GM18507 (cell line): ENCODE measurements around the gene GPS2.

Experiments used
- DNase-seq: peaks from one replicate; pipeline ENCODE4 v3.0.0; 2011; ENCODE audit warnings: low read depth; ENCODE audit not compliant: insufficient read length; ENCODE audit errors: extremely low spot score
- FAIRE-seq: peaks from 2 replicates; lab custom pipeline; 2011; peaks lifted over from hg19 to GRCh38; lab: Jason Lieb, UNC

The GPS2 gene, protein sequence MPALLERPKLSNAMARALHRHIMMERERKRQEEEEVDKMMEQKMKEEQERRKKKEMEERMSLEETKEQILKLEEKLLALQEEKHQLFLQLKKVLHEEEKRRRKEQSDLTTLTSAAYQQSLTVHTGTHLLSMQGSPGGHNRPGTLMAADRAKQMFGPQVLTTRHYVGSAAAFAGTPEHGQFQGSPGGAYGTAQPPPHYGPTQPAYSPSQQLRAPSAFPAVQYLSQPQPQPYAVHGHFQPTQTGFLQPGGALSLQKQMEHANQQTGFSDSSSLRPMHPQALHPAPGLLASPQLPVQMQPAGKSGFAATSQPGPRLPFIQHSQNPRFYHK

DNA sequence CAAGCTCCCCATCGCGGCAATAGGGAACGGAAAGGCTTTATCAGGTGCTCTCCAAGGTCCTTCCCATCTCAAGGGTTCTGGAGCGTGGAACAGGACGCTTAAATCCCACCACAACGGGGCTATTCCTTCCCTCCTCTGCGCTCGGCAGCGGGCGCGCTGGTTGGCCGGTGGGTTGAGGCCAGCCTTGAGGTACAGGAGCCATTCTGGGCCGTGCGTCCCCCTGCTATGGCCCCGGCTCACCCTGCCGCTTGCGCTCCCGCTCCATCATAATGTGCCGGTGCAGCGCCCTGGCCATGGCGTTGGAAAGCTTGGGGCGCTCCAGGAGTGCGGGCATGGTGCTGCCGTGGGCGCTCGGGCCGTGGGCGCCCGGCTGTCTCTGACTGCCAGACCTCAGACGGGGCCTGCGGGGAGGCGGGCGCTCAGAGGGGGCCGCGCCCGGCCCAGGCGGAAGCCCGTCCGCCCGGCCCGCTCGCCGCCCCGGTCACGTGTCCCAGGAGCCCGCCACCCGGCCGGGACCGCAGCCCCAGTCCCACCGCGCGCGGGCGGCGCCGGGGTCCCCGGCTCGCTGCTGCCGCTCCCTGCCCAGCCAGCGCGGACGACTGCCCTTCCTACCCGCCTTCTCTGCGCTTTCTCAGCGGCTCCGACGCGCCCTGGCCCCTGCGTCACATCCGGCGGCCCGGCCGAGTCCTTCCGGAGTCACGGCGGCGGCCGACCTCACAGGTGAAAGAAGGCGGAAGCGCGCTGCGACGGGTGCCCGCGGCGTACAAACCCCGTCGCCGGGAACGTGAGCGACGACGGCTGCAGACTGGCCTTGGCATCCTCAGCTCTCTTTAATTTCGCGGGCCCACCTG, at the start of gene GPS2:
TSS of gene GPS2 (minus strand) at position 642 of the 851 bp plus-strand sequence. CDS start at position 334, 308 bp downstream.
- FAIRE-seq (peak; percentile 85), DNase-seq (peak; percentile 81)

DNA sequence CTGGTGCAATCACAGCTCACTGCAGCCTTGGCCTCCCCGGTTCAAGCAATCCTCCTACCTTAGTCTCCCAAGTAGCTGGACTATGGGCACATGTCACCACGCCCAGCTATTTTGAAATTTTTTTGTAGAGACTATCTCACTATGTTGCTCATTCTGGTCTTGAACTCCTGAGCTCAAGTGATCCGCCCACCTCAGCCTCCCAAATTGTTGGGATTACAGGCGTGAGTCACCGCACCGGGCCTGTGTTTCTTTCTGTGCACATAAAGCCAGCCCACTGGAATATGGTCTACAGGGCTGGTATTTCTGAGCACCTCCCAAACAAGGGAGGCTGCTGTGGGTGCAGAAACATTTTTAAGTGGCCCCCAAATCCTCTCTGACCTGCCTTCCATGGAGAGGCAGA, 48.2 kb upstream of the GPS2 start:
- no peak for DNase-seq
- FAIRE-seq: no peak

DNA sequence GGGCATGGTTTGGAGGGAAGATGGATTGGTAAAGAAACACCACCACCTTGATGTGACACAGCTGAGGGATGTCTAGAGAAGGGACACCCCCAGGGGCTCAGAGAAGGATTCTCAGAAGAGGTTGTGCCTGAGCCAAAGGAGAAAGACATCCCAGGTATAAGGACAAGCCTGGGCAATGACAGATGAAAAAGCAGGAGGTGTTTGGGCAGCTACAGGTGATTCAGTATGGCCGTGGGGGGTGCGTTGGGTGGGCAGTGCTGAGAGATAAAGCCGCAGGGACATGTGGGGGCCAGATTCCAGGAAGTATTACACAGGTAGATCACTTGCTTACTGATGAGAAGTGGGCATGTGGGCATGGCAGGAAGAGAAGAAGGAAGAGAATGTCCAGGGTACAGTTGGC, 46.7 kb upstream of the GPS2 start:
- FAIRE-seq (no peak), DNase-seq (no peak)

DNA sequence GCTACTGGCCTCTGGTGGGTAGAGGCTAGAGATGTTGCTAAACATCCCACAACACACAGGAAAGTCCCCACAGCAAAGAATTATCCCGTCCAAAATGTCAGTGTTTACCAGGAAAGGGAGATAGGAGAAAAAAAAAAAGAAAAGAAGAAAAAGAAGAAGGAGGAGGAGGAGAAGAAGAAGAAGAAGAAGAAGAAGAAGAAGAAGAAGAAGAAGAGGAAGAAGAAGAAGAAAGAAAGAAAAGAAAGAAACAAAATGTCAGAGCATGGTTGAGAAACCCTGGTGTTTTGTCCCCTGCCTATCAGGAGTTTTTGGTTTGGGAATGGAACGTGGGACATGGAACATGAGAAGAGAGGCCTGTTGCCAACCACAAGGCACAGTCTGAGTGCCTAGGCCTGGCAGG, 42.2 kb upstream of the GPS2 start:
- FAIRE-seq (no peak), DNase-seq (no peak)

DNA sequence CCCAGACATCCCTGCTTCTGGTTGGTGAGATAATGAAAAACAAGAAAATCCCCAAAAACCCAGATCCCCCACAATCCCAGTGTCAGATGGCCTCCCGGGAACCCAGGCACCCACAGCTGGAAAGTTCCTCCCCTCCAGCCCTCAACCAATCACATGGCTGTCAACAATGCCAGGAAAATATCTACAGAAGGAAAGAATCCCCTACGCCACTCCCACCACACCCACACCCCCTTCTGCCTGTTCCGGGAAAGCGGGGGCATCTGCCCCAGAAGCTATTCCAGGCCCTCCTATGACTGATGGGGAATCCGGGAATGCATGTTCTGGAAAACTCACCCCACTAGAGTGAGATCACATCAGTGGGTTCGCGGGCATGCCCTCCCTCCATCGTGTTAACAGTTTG, 41.6 kb upstream of the GPS2 start:
- FAIRE-seq (no peak), DNase-seq (no peak)

DNA sequence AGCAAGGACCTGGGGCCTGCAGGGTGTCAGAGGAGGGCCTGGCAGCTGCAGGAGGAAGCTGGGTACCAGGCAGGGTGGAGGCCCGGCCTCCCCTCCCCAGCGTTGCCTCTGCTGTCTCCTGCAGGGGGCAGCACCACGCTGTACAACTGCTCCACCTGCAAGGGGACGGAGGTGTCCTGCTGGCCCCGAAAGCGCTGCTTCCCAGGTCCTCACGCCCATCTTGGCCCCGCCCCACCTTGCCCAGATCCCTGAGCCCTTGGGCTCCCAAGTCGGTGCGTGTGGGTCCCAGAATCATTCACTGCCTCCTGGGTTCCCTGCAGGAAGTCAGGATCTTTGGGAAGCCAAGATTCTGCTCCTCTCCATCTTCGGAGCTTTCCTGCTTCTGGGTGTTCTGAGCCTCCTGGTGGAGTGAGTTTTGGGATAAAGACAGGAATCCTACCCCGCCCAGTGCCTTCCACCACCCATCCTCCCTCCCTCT, 41.0 kb upstream of the GPS2 start:
- DNase-seq (peak; percentile 63), FAIRE-seq (peak; percentile 88)

DNA sequence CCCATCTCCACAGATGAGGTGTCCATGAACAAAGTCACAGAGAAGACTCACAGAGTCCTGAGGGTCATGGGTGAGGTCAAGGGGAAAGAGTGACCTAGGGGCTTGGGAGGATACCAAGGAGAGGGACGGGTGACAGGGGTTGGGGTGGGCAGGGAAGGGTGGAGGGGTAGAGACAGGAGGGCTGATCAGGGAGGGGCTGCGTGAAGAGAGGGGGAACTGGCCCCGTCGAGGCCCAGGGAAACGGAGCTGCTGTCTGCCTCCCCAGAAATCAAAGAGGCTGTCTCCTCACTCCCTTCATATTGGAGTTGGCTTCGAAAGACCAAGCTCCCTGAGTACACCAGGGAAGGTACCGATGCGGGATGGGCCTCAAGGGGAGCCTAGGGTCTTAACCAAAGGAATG, 40.4 kb upstream of the GPS2 start:
- FAIRE-seq (no peak), DNase-seq (no peak)

DNA sequence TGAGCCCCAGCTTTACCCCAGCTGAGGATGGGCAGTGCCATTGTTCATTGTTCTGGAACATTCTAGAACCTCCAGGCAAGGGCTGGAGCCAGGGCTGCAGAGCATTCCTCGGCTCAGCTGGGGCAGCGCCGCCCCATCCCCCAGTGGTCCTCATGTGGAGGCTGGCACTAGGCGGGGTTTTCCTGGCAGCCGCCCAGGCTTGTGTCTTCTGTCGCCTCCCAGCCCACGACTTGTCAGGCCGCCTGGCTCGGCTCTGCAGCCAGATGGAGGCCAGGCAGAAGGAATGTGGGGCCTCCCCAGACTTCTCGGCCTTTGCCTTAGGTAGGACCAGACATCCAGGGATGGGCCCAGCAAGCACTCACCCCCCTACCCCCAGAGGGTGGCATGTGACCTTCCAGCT, 39.9 kb upstream of the GPS2 start, which contains the start of gene TMEM95:
TSS of gene TMEM95 (plus strand) at position 104 of the 400 bp plus-strand sequence. CDS start at position 153, 49 bp downstream.
- DNase-seq (no peak), FAIRE-seq (no peak)

DNA sequence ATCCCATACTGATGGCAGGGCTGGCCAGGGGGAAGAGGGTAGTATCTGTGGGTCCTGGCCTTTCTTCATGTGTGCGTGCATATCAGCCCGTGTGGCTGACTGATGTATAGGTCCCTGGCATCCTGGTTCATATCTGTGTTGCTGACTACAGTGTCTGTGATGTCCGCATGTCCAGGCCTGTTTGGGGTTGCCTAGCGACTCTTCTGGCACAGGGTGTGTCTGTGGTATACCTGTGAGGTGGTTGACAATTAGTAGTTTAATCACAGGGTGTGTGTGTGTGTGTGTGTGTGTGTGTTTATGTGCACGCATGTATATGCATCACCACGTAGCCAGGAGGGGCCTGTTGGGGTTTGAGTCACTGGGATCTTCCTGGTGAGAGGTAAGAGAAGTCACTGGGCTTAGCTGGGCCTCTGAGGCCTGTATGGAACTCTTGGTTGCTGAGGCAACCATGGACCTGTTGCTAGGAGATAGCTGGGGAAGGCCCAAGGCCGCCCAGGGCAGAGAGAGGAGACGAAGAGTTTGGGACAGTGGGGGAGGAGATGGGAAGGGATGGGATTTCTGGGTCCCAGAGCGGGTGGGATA, 39.2 kb upstream of the GPS2 start:
- FAIRE-seq (no peak), DNase-seq (no peak)

DNA sequence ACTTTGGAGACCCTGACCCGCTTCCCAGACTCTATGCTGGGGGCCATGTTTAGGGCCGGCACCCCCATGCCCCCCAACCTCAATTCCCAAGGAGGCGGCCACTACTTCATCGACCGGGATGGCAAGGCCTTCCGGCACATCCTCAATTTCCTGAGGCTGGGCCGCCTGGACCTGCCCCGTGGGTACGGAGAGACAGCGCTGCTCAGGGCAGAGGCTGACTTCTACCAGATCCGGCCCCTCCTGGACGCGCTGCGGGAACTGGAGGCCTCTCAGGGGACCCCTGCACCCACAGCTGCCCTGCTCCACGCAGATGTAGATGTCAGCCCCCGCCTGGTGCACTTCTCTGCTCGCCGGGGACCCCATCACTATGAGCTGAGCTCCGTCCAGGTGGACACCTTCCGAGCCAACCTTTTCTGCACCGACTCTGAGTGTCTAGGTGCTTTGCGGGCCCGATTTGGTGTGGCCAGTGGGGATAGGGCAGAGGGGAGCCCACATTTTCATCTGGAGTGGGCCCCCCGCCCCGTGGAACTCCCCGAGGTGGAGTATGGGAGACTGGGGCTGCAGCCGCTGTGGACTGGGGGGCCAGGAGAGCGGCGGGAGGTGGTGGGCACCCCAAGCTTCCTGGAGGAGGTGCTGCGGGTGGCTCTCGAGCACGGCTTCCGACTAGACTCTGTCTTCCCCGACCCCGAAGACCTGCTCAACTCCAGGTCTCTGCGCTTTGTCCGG, 37.9 kb upstream of the GPS2 start:
- DNase-seq (no peak), FAIRE-seq (no peak)

DNA sequence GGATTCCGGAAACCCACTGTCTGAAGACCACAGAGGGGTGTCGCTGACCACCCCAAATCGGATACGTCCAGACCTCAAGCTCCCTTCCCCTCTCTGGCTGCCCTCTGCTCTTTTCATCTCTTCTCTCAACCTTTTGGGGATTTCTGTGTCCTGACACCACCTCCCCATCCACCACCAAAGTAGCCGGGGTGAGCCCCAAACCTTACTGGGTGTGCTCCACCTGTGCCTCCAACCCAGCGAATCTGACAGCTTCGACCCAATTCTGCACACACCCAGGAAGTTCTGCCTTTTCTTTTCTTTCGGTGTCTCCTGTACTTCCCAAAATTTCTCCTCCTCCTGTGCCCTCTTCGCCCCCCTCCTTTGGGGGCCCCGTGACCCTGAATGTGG, 37.3 kb upstream of the GPS2 start:
- FAIRE-seq: no peak
- DNase-seq: no peak

DNA sequence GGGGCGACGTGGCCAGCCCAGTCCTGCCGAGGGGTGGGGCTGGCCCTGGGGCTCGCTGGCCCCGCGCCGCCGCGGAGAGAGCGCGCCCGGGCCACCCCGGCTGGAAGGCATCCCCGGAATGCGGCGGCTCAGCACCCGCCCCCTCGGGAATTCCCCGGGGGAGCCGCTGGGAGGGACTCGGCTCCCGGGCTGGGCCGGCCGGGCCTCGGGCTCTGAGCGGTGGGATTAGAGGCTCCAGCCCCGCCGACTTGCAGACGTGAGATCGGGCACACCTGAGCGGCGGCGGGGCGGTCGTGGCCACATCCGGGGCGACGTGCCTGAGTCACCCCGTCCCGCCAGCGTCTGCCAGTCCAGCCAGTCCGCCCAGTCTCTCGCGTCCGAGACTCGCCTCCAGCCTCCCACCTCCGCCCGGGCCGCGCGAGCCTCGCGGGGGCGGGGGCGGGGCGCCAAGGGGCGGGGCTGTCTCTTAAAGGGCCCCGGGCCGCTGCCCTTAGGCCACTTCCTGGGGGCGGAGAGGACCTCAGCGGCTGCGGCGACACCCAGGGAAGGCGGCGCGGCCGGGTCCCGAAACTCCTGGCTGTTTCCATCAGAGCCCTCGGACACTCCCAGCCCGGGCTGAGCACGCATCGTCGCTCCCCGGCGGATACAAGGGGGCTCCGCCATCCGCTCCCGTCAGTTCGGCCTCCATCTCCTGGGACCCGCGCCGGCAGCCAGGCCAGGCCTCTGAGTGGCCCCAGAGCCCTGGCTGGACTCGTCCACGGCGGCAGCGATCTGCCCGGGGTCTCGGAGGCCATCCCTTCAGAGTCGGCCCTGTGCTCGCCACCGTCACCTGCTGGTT, 36.7 kb upstream of the GPS2 start, which contains the start of gene KCTD11:
TSS of gene KCTD11 (plus strand) at position 498 of the 838 bp plus-strand sequence.
- peak; percentile 83 for DNase-seq
- peak; percentile 81 for FAIRE-seq

DNA sequence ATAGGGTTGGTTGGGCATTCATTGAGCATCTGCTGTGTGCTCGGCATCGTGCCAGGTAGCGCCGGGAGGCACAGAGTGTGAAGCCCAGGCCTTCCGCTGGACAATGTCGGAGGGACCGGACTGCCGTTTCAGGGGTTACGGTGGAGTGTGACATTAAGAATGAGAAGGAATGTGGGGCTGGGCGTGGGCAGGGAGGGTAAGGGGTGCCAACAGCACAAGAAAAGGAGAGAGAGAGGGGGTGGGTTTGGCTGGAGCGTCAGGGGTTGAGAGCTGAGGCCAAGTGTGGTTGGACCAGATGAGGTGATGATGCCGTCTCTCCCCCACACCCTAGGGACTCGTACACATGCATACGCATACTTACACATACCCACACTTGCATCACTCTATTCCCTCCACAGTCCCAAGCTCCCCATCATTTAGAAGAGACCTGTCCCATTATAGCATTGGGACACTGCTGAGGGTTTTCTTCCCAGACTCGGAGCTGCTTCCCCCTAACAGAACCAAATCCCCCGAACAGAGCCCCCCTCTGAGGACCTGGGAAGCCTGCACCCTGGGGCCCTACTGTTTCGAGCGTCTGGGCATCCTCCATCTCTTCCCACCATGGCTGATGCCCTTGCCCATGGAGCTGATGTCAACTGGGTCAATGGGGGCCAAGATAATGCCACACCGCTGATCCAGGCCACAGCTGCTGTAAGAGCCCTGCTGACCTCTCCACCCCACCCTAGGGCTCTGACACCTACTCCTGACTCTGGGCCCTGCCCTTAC, 33.5 kb upstream of the GPS2 start:
- FAIRE-seq (no peak), DNase-seq (no peak)

DNA sequence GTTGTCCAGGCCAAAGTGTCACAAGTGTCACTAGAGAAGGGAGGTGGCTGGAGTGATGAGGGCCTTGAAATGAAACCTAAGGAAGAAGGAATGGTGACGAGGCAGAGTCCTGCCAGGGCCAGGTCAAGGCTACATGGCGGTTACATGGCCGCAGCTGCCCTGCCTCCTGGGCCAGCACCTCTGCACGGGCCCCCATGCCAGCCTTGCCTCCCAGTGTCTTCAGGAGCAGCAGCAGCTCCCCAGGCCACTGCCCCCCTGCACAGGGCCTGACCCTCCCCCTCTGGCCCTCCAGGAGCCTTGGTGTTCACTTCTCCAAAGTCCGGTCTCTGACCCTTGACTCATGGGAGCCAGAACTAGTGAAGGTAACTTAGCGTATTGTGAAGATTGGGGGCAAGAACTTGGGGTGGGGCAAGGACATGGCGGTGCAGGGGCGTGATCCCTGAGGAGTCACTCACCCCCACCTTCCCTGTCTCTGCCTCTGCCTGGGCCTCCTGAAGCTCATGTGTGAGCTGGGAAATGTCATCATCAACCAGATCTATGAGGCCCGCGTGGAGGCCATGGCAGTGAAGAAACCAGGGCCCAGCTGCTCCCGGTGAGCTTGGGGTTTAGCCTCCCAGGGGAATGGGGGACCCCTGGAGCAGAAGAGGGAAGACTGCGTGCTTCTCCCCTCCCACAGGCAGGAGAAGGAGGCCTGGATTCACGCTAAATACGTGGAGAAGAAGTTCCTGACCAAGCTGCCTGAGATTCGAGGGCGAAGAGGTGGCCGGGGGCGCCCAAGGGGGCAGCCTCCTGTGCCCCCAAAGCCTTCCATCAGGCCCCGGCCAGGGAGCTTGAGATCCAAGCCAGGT, 32.7 kb upstream of the GPS2 start:
- FAIRE-seq (no peak), DNase-seq (no peak)

DNA sequence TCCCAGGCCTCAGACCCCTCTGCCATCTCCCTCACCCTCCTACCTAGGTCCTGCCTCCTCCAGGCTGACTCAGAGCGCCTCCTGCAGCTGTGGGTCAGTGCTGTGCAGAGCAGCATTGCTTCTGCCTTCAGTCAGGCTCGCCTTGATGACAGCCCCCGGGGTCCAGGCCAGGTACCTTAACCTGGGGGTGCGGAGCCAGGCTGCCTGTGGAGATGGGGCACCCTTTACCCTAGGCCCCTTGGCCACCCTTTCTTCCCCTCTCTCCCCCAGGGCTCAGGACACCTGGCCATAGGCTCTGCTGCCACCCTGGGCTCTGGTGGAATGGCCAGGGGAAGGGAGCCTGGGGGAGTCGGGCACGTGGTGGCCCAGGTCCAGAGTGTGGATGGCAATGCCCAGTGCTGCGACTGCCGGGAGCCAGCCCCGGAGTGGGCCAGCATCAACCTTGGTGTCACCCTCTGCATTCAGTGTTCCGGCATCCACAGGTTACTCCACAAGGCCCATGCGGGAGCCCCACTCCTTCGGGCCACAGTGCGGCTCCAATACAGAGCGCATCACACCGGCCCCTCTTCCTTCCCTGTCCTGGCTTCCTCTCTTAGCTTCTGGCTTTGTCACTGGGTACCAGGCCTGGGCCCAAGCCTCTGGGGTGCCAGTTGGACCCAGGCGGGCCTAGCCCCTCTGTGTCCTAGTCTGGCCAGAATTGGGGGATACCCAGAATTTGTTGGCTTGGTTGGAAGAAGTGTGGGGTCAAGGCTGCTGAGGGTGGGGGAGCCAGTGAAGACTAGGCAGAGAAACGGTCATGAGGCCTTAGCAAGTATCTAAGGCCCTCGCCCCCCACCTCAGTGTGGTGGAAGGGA, 31.8 kb upstream of the GPS2 start:
- FAIRE-seq: no peak
- no peak for DNase-seq

DNA sequence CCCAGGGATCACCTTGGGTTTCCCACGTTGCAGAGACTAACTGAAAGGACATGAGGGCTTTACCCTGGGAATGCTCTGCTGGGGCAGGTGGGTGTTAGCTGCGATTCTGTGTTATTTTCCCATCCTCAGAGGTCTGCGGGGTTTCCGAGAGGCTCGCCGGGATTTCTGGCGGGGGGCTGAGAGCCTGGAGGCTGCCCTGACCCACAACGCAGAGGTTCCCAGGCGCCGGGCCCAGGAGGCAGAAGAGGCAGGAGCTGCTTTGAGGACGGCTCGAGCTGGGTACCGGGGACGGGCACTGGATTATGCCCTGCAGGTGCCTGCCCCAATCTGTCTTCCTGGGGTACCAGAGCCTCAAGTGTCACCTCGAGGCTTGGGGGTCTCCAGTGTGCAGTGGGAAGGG, 28.1 kb upstream of the GPS2 start:
- DNase-seq (no peak), FAIRE-seq (no peak)
